ENCODE data around the gene RBPJL.
A peak's percentile ranks its signal among the peaks of the same experiment; 100 is the strongest.

The RBPJL gene

GRCh38 chr20:45358282-45359068 lies 51.8 kb downstream of the RBPJL start:
- peak in 42 of 56 donors; percentile 12 to 82 (median 52) for DNase-seq

- no peak for DNase-seq
These were observed 52.4 kb downstream of the RBPJL start for GRCh38 chr20:45359069-45359405.

- DNase-seq: no peak
These were observed 52.9 kb downstream of the RBPJL start for GRCh38 chr20:45359406-45360148.

GRCh38 chr20:45361793-45362192 lies 55.2 kb downstream of the RBPJL start:
- no peak for DNase-seq

- DNase-seq: peak; percentile 82 to 100 (median 96)
These were observed 56.4 kb downstream of the RBPJL start, which contains the start of gene SYS1 for GRCh38 chr20:45362804-45363610. SYS1 (plus strand) TSS chr20:45363156; CDS start chr20:45363532, 376 bp downstream.

GRCh38 chr20:45363611-45364492 lies 57.2 kb downstream of the RBPJL start:
- DNase-seq: no peak

- no peak for DNase-seq
These were observed 58.9 kb downstream of the RBPJL start for GRCh38 chr20:45365444-45365970.

- DNase-seq: no peak
These were observed 59.6 kb downstream of the RBPJL start for GRCh38 chr20:45366192-45366591.

- DNase-seq: no peak
These were observed 60.0 kb downstream of the RBPJL start for GRCh38 chr20:45366631-45367030.

GRCh38 chr20:45367126-45367525 lies 60.5 kb downstream of the RBPJL start:
- no peak for DNase-seq
